ENCODE data around the gene DIO1. TPM values are rescaled to one million over a fixed set of nuclear protein-coding genes. Genes with fewer than 3 reads are reported as not detected.

DIO1 gene
- total and polyA plus RNA-seq, 4 donors: 0.24 to 1.9 (median 0.75) TPM

DNA sequence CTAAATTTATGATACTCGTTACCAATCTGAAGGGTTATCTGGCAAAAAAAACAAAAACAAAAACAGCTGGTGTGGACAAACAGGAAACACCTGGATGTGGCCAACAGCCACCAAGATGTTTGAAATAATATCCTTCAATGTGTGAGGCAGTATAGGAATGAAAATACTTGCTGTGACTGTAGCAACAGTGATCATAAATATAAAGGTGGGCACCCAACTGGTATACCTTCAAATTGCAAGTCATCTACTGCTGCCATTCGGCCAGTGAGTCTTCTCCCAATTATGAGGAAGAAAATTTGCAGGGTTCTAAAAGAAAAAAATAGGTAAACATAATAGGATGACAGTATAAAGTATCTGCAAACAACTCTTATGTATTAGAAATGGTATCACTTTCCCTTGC is 5.3 kb upstream of the DIO1 start:
- no peak overlapping the region for H3K9ac ChIP-seq (ENCODE audit: insufficient read depth in 1 of 2, low read length in 2 of 2)
- 40 to 51% methylated on average over 2 of the region's 2 CpGs for WGBS, 2 donors
- peaks cover 0 to 11% (median 4%) of the 10 kb centered on the region in 4 donors for H3K36me3 ChIP-seq (ENCODE audit: control insufficient read depth in 4 of 4, insufficient read depth in 4 of 4, low read length in 4 of 4)
- H3K27me3 ChIP-seq (ENCODE audit: control insufficient read depth in 3 of 3, insufficient read depth in 3 of 3, low read length in 2 of 3): no peaks in the 10 kb centered on the region
- DNase-seq (no peak), ATAC-seq (ENCODE audit: insufficient read depth, low FRiP score) (no peak)
- TF ChIP-seq, protein P1, sequence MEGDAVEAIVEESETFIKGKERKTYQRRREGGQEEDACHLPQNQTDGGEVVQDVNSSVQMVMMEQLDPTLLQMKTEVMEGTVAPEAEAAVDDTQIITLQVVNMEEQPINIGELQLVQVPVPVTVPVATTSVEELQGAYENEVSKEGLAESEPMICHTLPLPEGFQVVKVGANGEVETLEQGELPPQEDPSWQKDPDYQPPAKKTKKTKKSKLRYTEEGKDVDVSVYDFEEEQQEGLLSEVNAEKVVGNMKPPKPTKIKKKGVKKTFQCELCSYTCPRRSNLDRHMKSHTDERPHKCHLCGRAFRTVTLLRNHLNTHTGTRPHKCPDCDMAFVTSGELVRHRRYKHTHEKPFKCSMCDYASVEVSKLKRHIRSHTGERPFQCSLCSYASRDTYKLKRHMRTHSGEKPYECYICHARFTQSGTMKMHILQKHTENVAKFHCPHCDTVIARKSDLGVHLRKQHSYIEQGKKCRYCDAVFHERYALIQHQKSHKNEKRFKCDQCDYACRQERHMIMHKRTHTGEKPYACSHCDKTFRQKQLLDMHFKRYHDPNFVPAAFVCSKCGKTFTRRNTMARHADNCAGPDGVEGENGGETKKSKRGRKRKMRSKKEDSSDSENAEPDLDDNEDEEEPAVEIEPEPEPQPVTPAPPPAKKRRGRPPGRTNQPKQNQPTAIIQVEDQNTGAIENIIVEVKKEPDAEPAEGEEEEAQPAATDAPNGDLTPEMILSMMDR (IDR thresholded peaks at IDR 0.05; ENCODE audit: control extremely low read depth, extremely low read depth): no peak
- no peaks in the 10 kb centered on the region for H3K9me3 ChIP-seq (ENCODE audit: control insufficient read depth in 4 of 4, insufficient read depth in 3 of 4, low read length in 3 of 4)
- H3K4me1 ChIP-seq (ENCODE audit: control insufficient read depth in 5 of 5, insufficient read depth in 5 of 5, low read length in 5 of 5): peaks cover 0 to 16% (median 4%) of the 10 kb centered on the region in 5 donors
- H3K27ac ChIP-seq (ENCODE audit: low read depth in 1 of 2, low read length in 1 of 2): no peak overlapping the region
- H3K4me3 ChIP-seq: no peak overlapping the region

DNA sequence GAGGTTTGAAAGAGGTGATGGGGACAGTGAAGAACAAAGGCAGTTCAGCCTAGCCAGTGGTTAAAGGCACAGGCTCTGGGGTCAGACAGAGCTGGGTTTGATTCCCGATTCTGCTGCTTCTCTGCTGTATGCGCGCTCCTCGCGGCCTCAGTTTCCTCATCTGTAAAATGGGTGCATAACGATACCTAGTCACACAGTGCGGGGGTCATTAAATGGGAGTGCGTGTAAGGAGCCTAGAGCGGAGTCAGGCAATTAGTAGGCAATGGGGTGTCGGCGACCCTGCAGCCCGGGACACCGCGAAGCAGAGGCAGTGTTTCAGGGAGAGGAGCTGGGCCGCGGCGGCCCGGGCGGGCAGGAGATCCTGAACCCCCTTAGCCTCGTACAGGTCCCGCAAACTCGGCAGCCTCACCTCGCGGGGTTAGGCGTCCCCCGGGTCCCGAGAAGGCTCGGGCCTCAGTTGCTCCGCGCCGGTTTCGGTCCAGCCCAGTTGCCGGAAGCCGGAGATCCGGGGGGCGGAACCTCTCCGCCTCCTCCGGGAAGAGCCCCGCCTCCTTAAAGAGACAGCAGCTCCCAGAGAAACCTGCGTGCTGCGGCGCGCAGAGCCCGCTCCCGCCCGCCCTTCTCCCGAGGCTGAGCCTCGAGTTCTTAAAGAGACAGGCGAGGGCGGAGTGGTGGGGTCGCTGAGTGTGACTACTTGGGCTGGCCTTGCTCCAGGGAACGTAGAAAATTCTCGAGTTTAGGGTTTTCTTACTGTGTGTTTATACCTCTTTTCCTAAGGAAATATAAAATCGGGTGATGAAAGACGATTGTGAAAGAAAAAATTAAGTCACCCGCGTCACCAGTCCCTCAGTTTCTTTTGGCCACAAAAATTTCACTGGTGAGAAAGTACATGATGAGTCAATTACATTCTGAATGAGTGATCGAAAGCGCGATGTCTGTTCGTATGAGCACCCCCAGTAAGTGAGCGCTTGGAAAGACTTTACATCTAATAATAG is 4.4 kb upstream of the DIO1 start, which contains the start of gene YIPF1:
YIPF1 (minus strand) TSS at position 494 of the 995 bp plus-strand sequence. CDS start 860 bp downstream, outside the sequence.
- peak within 1 kb of the TSS; percentile 39 to 85 for H3K9ac ChIP-seq (ENCODE audit: insufficient read depth in 1 of 2, low read length in 2 of 2)
- peak within 1 kb of the TSS; percentile 99 for H3K4me3 ChIP-seq
- peaks cover 0 to 9% (median 4%) of the 10 kb centered on the region in 4 donors for H3K36me3 ChIP-seq (ENCODE audit: control insufficient read depth in 4 of 4, insufficient read depth in 4 of 4, low read length in 4 of 4)
- peak within 1 kb of the TSS; percentile 90 to 91 for H3K27ac ChIP-seq (ENCODE audit: low read depth in 1 of 2, low read length in 1 of 2)
- peak; percentile 96 for ATAC-seq (ENCODE audit: insufficient read depth, low FRiP score)
- TF ChIP-seq, protein P1 (IDR thresholded peaks at IDR 0.05; ENCODE audit: control extremely low read depth, extremely low read depth): peak; percentile 29
- 2 to 4% methylated on average over 57 to 62 of the region's 62 CpGs for WGBS, 2 donors
- no peaks in the 10 kb centered on the region for H3K9me3 ChIP-seq (ENCODE audit: control insufficient read depth in 4 of 4, insufficient read depth in 3 of 4, low read length in 3 of 4)
- peak; percentile 91 to 93 (median 92) for DNase-seq
- H3K27me3 ChIP-seq (ENCODE audit: control insufficient read depth in 3 of 3, insufficient read depth in 3 of 3, low read length in 2 of 3): no peaks in the 10 kb centered on the region
- H3K4me1 ChIP-seq (ENCODE audit: control insufficient read depth in 5 of 5, insufficient read depth in 5 of 5, low read length in 5 of 5): peaks cover 0 to 16% (median 4%) of the 10 kb centered on the region in 5 donors

- TF ChIP-seq, protein P1 (IDR thresholded peaks at IDR 0.05; ENCODE audit: control extremely low read depth, extremely low read depth): no peak
Measured at GRCh38 chr1:53890522-53890941, 3.5 kb upstream of the DIO1 start.

More at GRCh38 chr1:53890522-53890941, 3.5 kb upstream of the DIO1 start:
- Histone ChIP-seq H3K36me3 (ENCODE audit: control insufficient read depth in 4 of 4, insufficient read depth in 4 of 4, low read length in 4 of 4) (peaks cover 0 to 7% (median 3%) of the 10 kb centered on the region in 4 donors), H3K4me3 (no peak overlapping the region), H3K9ac (ENCODE audit: insufficient read depth in 1 of 2, low read length in 2 of 2) (peak overlapping the region in 1 of 2 donors; percentile 85), H3K4me1 (ENCODE audit: control insufficient read depth in 5 of 5, insufficient read depth in 5 of 5, low read length in 5 of 5) (peaks cover 0 to 16% (median 4%) of the 10 kb centered on the region in 5 donors), H3K27ac (ENCODE audit: low read depth in 1 of 2, low read length in 1 of 2) (peak overlapping the region in 1 of 2 donors; percentile 51), H3K9me3 (ENCODE audit: control insufficient read depth in 4 of 4, insufficient read depth in 3 of 4, low read length in 3 of 4) (no peaks in the 10 kb centered on the region), H3K27me3 (ENCODE audit: control insufficient read depth in 3 of 3, insufficient read depth in 3 of 3, low read length in 2 of 3) (no peaks in the 10 kb centered on the region)
- ATAC-seq (ENCODE audit: insufficient read depth, low FRiP score): no peak
- DNase-seq: no peak
- WGBS, 2 donors: 74 to 81% methylated on average over 7 of the region's 7 CpGs
